HG02642 (cell line): Measurements from ENCODE around the gene LAMA3.

ENCODE experiments used
- ATAC-seq: cut with Tn5 transposase; IDR thresholded peaks from one replicate; pipeline ENCODE4 v1.9.1; 2021; ENCODE audit warnings: mild to moderate bottlenecking; ENCODE audit not compliant: unreplicated experiment, poor library complexity

Gene LAMA3

GRCh38 chr18:23927821-23928746, 238.8 kb downstream of the LAMA3 start:
- no peak for ATAC-seq

GRCh38 chr18:23929362-23929930, 240.2 kb downstream of the LAMA3 start:
- no peak for ATAC-seq

- no peak for ATAC-seq
Observed at GRCh38 chr18:23930002-23930401, 240.7 kb downstream of the LAMA3 start.

GRCh38 chr18:23932385-23933067, 243.3 kb downstream of the LAMA3 start:
- ATAC-seq = no peak

DNA sequence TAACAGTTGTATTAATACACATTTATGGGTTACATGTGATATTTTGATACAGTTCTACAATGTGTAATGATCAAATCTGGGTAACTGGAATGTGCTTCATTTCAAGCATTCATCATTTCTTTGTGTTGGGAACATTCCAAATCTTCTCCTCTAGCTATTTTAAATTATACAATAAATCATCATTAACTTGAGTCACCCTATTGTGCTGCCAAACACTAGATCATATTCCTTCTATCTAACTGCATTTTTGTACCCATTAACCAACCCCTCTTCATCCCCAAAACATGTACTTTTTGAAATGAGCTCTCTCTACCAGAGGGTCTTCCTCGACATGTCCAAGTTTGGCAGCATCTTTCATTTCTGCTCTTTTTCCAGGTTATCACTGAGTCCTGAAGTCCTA, 244.2 kb downstream of the LAMA3 start:
- ATAC-seq = no peak

DNA sequence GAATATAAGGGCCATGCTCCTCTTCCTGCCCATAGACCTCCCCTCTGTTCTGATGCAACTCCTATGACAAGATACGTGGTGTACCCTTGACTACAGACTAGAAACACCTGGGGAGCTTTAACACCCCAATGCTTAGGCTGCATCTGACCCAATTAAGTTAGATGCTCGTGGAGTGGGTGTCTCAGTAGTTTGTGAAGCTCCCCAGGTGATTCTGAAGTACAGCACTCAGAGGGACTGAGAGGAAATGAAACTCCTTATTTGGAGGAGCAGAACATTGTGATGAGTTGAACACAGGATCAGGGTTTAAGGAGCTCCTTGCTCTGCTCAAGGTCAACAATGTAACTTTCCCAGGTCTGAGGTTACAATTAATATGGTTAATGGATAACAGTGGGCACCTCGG, 245.0 kb downstream of the LAMA3 start:
- peak; percentile 51 for ATAC-seq

DNA sequence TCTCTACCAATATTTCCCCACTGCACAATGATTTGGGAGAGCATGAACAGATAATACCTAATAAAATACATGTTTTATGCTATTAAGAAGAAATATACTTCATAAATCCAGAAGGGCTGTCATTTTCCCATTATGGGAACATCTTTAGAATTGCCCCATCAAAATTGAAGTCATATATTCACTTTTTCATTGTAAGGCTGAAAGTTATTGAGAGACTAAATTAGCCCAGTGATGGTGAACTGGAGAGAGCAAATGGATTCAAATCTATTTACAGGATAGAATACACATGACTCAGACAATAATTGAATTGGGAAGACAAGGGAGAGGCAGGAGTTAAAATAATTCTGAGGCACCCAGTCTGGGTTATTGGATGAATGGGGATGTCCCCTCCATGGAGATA, 245.6 kb downstream of the LAMA3 start:
- no peak for ATAC-seq

GRCh38 chr18:23935804-23936203, 246.6 kb downstream of the LAMA3 start:
- ATAC-seq = no peak

GRCh38 chr18:23936381-23936958, 247.2 kb downstream of the LAMA3 start:
- ATAC-seq = no peak

DNA sequence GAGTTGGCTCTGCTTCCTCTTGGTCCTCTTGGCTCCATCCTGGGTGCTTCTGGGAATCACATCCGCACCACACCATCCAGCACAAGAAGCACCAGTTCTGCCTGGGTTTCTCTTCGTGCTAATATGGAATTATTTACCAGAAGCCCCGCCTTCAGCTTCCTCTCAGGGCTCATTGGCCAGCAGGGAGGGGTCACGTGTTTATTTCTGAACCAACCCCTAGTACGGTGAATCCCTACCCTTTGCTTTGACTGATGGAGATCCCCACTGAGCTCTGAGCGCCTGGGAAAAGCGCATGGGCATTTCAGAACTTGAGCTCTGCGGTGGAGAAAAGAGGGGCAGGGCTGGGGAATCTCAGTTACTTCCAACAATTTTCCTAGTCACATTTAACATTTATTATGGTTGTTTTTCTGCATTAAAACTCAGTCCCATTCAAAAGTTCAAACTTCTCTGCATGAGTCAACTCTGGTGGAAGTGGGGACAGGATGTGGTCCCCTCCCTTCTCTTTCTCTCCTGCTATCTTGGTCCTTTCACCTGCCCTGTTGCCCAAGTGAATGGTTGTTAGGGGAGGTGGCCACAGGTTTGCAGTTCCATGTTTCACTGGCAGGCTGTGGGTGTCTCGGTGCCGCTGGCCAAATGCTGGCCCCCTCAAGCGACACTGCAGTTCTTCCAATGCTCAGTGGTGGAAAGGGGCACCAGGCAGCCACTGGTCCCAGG, 248.9 kb downstream of the LAMA3 start:
- no peak for ATAC-seq

- no peak for ATAC-seq
Observed at GRCh38 chr18:23938901-23939341, 249.7 kb downstream of the LAMA3 start.

- no peak for ATAC-seq
Observed at GRCh38 chr18:23939366-23939765, 250.1 kb downstream of the LAMA3 start.

- ATAC-seq = no peak
Observed at GRCh38 chr18:23939896-23940295, 250.6 kb downstream of the LAMA3 start.

DNA sequence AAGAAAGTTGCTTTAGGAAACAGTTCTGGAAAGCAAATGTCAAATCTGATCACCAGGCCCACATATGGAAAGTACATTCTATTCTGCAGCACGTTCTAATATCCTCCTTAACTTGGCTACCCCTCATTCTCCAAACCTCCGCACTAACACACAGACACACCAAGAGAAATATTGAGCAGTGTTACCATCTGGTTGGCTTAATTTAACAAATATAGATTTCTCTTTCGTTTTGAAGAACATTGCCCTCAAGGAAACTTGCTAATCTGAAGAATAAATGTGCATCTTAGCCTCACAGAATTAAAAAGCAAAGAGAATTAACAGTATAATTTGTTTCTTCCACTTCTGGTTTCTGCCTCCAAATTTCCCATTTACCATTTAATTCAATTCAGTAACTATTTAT, 252.5 kb downstream of the LAMA3 start:
- no peak for ATAC-seq

GRCh38 chr18:23943104-23943503, 253.9 kb downstream of the LAMA3 start:
- peak; percentile 75 for ATAC-seq

- ATAC-seq = no peak
Observed at GRCh38 chr18:23943903-23944624, 254.8 kb downstream of the LAMA3 start.

GRCh38 chr18:23945416-23946079, 256.3 kb downstream of the LAMA3 start:
- ATAC-seq = no peak

DNA sequence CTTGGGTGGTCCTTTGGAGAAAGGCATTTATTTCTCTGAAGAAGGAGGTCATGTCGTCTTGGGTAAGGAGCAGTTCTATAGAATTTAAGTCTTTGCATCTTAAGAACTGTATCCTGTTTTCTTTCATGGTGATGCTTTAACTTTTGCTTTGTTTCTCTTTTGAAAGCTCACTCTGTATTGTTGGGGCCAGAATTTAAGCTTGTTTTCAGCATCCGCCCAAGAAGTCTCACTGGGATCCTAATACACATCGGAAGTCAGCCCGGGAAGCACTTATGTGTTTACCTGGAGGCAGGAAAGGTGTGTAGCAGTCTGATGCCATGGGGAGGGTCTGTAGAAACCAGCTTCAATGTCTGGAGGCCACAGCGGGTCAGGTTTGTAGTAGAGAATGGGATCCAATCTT, 260.6 kb downstream of the LAMA3 start:
- ATAC-seq = no peak

- no peak for ATAC-seq
Observed at GRCh38 chr18:23950644-23951043, 261.4 kb downstream of the LAMA3 start.
